GM19438 (cell line): ENCODE measurements around the gene TUBB8.
"Not testable (repeated sequence)": the region's sequence is repeated elsewhere in the genome, so short reads cannot be mapped to it uniquely, and the experiment has no call there.

Experiments used
- ATAC-seq: cut with Tn5 transposase; IDR thresholded peaks from one replicate; pipeline ENCODE4 v1.9.1; 2021; ENCODE audit warnings: low read depth; ENCODE audit not compliant: unreplicated experiment

Gene TUBB8

DNA sequence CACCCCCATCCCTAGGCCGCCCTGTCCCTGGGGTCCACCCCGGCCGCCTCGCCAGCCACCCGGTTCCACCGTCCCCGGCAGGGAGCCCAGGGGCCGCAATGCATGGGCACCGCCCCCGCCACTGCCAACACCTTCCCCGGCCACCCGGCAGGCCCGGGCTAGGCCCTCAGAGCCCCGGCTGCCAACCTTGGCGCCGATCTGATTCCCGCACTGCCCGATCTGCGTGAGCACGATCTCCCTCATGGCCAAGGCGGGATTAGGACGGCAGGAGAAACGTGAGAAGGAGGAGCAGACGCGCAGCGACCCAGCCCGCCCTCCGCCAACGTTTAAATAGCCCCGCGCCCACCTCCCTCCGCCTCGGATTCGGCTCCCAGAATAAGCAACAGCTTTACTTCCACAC lies at the start of gene TUBB8:
Gene TUBB8, minus strand, starts transcription at position 301 of the 400 bp plus-strand sequence. Its CDS starts 58 bp downstream, at position 243.
- no peak for ATAC-seq

DNA sequence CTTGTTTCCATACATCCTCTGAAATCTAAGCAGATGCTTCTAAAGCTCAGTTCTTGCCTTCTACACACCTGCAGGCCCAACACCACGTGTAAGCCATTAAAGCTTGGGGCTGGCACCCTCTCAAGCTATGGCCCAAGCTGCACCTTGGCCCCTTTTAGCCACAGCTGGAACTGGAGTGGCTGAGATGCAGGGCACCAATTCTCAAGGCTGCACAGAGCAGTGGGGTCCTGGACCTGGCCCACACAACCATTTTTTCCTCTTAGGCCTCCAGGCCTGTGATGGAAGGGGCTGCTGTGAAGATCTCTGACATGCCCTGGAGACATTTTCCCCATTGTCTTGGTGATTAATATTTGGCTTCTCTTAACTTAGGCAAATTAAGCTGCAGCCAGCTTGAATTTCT lies 47.4 kb upstream of the TUBB8 start:
- no peak for ATAC-seq

GRCh38 chr10:95356-96115 lies 46.4 kb upstream of the TUBB8 start:
- no peak for ATAC-seq

GRCh38 chr10:94613-95012 lies 45.5 kb upstream of the TUBB8 start:
- no peak for ATAC-seq

DNA sequence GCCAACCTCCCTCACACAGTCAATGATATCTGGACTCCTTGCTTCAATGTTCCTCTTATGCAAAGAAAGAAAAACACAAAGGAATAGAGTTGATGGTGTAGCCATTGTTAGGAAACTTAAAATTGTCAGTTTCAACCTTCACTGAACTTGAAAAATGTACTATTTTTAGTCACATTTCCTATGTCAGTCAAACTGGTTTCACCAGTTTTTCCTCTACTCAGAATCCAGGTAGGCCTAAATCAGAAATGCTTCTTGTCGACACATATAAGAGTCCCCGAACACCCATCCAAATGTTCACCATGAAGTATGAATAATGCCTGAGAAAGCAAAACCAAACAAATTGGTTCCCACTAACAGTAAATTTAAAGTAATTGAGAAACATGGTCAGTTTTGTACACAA lies 43.8 kb upstream of the TUBB8 start:
- ATAC-seq = no peak

DNA sequence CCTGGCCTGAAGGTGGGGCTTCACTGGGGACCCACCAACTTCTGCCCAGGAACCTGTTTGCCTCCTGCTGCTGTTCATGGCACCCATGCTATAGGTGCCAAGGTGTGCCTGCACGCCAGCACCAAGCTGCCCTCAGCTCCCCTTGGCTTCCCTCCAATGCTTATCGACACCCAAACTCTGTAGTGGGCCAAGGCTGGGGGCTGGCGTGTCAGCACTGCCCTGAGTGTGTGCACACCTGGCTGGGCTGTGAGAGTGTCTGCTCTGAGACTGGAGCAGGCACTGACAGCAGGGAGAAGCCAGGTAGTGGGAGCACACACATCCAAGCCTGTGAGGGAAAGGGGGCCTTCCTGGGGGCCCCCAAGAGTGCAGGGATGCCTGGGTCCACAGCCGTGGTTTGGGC lies 43.1 kb upstream of the TUBB8 start:
- no peak for ATAC-seq

DNA sequence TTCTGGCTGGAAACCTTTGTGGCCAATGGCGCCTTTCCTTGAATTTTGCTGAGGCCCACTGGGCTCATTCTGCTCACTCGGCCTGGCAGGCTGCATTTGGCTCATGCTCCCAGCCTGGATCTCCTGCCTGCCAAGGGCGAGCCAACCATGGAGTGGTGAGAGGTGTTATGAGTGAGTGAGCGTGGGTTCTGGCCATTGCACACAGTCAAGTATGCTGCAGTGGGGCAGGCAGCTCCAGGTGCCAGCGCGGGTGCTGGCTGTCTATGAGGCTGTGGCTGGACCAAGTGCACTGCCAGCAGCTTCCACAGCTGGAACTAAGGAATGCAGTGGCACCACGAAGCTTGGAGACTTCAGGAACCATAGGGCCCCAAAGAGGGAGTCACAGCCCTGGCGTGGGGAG lies 42.2 kb upstream of the TUBB8 start:
- ATAC-seq = no peak

GRCh38 chr10:90161-90560 lies 41.1 kb upstream of the TUBB8 start:
- ATAC-seq = no peak

DNA sequence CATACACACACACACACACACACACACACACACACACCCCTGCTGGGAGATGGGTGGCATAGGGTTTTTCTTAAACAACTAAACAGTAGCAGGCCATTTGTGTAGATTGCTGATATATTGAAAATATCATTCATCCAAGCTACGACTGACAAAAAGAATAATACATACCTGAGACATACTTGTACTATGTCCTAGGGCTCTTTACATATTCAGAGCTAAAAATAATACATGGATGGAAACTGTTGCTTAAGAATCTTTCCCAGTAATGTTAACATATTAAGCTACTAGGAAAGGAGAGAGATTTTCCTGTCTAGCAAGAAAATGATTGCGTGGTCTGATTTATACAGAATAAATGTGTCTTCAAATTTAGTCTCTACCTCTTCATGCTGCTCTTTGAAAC lies 40.2 kb upstream of the TUBB8 start:
- ATAC-seq = no peak

GRCh38 chr10:88253-88652 lies 39.2 kb upstream of the TUBB8 start:
- no peak for ATAC-seq

GRCh38 chr10:87177-88080 lies 38.3 kb upstream of the TUBB8 start:
- ATAC-seq = no peak

DNA sequence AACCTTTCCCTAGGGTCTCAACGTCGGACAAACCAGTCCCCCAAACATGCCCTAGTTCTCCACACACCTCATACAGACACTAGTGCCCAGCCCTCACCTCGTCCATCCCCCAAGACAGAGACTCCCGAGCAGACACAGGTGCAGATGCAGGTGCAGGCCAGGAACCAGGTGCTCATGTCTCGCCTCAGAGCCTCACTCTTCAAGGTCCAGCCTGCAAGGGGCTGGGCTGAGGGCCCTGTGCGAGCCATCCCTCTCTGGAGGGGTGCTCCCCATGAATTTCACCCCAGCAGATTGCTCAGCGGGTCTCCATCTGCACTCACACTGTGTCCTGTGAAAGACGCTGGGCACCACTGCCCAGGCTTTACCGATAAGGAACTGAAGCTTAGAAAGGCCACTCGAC lies 36.9 kb upstream of the TUBB8 start:
- ATAC-seq = no peak

DNA sequence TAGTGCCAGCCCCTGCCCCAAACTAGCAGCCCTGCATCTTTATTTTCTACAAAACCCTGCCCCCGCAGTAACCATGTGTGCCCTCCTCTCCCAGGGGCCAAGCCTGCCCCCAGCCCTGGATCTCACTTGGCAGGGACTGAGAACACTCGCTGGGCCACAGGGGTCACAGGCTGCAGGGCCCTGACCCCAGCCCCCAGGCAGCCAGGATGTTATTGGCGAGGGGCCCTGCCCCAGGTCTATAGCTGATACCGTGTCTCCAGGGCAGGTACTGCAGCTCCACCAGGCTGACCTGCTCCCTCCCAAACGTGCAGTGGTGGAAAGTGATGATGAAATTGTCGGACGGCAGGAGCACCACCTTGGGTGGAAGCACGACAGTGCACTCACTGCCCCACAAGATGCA lies 35.9 kb upstream of the TUBB8 start:
- ATAC-seq = no peak

GRCh38 chr10:83930-84530 lies 34.9 kb upstream of the TUBB8 start:
- no peak for ATAC-seq

DNA sequence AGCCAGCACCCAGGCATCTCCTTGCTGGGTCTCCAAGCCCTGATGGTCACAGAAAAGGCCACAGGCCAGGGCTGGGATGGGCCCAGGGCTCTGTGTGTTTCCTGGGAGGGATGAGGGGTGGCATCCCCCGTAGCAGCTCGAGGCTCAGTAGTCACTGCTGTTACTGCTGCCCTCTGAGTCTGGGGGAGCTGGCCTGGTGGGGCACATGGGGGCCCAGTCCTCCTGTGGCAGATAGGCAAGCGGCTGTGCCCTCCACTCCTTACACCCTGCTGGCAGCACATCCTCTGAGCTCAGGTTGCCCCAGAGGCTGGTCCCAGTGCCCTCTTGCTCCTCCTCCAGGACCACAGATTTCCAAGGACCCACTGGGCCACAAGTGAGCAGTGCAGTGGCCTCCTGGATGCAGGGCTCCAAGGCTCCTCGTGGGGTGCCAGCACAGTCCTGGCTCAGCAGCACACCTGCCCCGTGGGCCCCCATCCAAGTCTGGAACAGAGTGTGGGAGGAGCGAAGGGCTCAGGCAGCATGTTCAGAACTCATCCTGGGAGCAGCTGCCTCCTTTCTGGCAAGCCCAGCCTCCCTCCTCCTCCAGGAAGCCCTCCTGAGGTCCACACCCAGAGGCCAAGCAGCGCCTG lies 31.5 kb upstream of the TUBB8 start:
- no peak for ATAC-seq

- ATAC-seq = no peak
These were observed 30.6 kb upstream of the TUBB8 start for GRCh38 chr10:79532-80215.

DNA sequence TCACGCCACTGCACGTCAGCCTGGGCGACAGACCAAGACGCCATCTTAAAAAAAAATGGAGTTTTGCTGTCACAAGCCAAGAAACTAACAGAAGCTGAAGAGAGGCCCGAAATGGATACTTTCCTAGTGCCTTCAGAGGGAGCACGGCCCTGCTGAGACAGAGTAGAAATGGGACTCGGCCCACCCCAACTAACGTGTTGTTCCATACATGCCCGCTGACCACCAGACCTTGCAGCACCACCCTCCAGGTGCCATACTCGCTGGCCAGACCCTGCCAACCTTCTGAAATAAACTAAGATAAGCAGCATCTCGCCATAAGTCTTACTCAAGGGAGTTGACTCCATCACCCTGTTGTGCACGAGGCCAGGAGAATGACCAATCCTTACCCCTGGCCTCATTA lies 29.5 kb upstream of the TUBB8 start:
- ATAC-seq = no peak

GRCh38 chr10:74266-74621 lies 25.1 kb upstream of the TUBB8 start:
- not testable (repeated sequence) for ATAC-seq

DNA sequence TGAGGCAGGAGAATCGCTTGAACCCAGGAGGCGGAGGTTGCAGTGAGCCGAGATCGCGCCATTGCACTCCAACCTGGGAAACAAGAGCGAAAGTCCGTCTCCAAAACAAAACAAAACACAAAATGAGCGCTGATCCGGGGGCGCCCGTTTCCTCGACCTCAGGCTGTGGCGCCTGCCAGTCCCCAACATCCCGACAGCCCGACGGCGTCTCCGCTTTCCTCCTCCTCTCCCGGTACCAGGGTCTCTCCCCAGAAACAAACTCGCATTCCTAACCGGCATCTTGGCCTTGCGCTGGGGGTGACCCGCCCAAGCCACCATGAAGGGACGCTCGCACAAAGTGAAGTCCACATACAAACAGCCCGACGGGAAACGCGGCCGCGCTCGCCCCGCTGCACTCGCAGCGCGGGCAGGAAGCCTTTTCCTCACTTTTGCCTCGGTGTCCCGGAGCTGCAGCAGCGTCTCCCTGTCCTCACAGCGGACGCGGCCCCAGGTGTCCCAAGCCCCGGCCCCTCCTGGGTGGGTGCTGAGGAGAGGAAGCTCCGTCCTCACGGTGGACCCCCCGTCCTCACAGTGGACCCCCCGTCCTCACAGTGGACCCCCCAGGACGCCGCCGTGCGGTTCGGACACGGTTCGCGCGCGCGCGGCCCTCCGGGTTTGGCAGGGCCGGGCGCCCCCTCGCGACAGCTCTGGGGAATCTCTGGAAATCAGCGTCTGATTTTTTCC lies 24.6 kb upstream of the TUBB8 start:
- ATAC-seq = not testable (repeated sequence)

- ATAC-seq = not testable (repeated sequence)
These were observed 19.1 kb upstream of the TUBB8 start for GRCh38 chr10:68156-68555.
